Measurements from ENCODE around the gene CDH13.

- no peak for TF ChIP-seq CTCF (IDR thresholded peaks at IDR 0.05)
- TF ChIP-seq POLR2A (IDR thresholded peaks at IDR 0.05) = no peak
Observed at GRCh38 chr16:83549316-83550182, 922.8 kb downstream of the CDH13 start.

Measured in adrenal gland (tissue), 5 donors.